Parathyroid adenoma (tissue), 2 donors: Measurements from ENCODE around the gene OARD1.

ENCODE experiments used
- H2AFZ ChIP-seq: fragments of 300-600 bp; sonication (generic); one replicate; pipeline ENCODE4 v1.7.0; 2017; ENCODE audit warnings: antibody characterized with exemption, mild to moderate bottlenecking
- H3K27ac ChIP-seq: fragments of 300-600 bp; sonication (generic); one replicate; pipeline ENCODE4 v1.7.0; 2017
- H3K27me3 ChIP-seq: fragments of 300-600 bp; sonication (generic); one replicate; pipeline ENCODE4 v1.7.0; 2017; ENCODE audit warnings: low read length; ENCODE audit not compliant: control insufficient read depth, insufficient read depth
- H3K36me3 ChIP-seq: fragments of 300-600 bp; sonication (generic); one replicate; pipeline ENCODE4 v1.7.0; 2017; ENCODE audit warnings: low read length; ENCODE audit not compliant: control insufficient read depth, insufficient read depth
- H3K4me1 ChIP-seq: fragments of 300-600 bp; sonication (generic); one replicate; pipeline ENCODE4 v1.7.0; 2017; ENCODE audit warnings: control low read depth
- H3K4me2 ChIP-seq: fragments of 300-600 bp; sonication (generic); one replicate; pipeline ENCODE4 v1.7.0; 2017; ENCODE audit warnings: low read length
- H3K4me3 ChIP-seq: fragments of 300-600 bp; sonication (generic); one replicate; pipeline ENCODE4 v1.7.0; 2017; ENCODE audit warnings: low read depth, low read length
- H3K79me2 ChIP-seq: fragments of 300-600 bp; sonication (generic); one replicate; pipeline ENCODE4 v1.7.0; 2017; ENCODE audit warnings: control low read depth
- H3K9ac ChIP-seq: fragments of 300-600 bp; sonication (generic); one replicate; pipeline ENCODE4 v1.7.0; 2017; ENCODE audit warnings: mild to moderate bottlenecking
- H3K9me3 ChIP-seq: fragments of 300-600 bp; sonication (generic); one replicate; pipeline ENCODE4 v1.7.0; 2017; ENCODE audit warnings: low read length; ENCODE audit not compliant: control insufficient read depth
- TF ChIP-seq, protein P1 (sequence below): fragments of 300-600 bp; sonication (generic); IDR thresholded peaks from one replicate; pipeline ENCODE4 v1.7.0; 2017; ENCODE audit warnings: antibody characterized with exemption, mild to moderate bottlenecking
- donor health status: primary hyperparathyroidism.

OARD1 gene

DNA sequence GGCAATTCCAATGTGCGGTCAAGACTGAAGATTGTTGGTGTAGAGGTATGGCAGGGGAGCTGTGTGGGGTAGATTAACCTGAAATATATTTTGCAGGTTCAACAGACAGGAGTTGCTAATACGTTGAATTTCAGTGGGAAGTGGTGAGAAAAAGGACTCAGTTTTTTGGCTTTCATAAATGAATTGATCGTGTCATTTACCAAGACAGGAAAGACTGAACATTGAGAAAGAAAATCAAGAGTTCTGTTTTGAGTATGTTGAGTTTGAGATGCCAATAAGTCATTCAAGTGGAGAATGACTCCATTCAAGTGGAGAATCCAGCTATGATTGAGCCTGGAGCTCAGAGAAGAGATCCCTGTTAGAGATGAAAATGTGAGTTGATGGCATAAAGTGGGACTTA, 31.7 kb upstream of the OARD1 start:
- Histone ChIP-seq H3K27me3 (no peaks in the 10 kb centered on the region), H3K4me1 (no peaks in the 10 kb centered on the region), H3K9me3 (no peaks in the 10 kb centered on the region), H3K27ac (no peak overlapping the region), H3K4me3 (no peak overlapping the region), H3K36me3 (no peaks in the 10 kb centered on the region), H3K9ac (no peak overlapping the region), H2AFZ (no peak overlapping the region), H3K79me2 (no peaks in the 10 kb centered on the region), H3K4me2 (no peak overlapping the region)
- TF ChIP-seq, protein P1, sequence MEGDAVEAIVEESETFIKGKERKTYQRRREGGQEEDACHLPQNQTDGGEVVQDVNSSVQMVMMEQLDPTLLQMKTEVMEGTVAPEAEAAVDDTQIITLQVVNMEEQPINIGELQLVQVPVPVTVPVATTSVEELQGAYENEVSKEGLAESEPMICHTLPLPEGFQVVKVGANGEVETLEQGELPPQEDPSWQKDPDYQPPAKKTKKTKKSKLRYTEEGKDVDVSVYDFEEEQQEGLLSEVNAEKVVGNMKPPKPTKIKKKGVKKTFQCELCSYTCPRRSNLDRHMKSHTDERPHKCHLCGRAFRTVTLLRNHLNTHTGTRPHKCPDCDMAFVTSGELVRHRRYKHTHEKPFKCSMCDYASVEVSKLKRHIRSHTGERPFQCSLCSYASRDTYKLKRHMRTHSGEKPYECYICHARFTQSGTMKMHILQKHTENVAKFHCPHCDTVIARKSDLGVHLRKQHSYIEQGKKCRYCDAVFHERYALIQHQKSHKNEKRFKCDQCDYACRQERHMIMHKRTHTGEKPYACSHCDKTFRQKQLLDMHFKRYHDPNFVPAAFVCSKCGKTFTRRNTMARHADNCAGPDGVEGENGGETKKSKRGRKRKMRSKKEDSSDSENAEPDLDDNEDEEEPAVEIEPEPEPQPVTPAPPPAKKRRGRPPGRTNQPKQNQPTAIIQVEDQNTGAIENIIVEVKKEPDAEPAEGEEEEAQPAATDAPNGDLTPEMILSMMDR, result no peak

DNA sequence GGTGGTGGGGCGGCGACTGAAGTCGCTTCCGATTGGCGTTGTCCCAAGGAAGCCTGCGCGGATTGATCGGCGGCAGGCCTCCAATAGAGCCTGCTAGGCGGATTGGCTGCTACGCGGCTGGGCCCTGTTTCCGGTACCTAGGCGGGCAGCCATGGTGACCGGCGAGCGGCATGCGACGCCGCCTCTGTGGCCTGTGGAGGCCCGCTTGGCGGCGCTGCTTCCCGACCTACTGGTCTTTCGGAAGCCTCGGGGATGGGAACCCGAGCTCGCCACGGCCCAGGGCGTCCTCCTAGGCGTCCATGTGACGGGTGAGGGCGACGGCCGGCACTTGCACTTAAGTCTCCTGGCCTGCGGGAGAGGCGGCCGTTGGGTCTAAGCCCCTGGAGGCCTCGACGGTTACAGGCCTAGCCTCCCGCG, 28.7 kb upstream of the OARD1 start:
- Histone ChIP-seq H3K27me3 (no peaks in the 10 kb centered on the region), H3K36me3 (no peaks in the 10 kb centered on the region), H3K4me1 (no peaks in the 10 kb centered on the region), H3K27ac (no peak overlapping the region), H3K4me3 (no peak overlapping the region), H3K79me2 (no peaks in the 10 kb centered on the region), H2AFZ (no peak overlapping the region), H3K9ac (no peak overlapping the region), H3K4me2 (no peak overlapping the region), H3K9me3 (no peaks in the 10 kb centered on the region)
- TF ChIP-seq, protein P1, result no peak

DNA sequence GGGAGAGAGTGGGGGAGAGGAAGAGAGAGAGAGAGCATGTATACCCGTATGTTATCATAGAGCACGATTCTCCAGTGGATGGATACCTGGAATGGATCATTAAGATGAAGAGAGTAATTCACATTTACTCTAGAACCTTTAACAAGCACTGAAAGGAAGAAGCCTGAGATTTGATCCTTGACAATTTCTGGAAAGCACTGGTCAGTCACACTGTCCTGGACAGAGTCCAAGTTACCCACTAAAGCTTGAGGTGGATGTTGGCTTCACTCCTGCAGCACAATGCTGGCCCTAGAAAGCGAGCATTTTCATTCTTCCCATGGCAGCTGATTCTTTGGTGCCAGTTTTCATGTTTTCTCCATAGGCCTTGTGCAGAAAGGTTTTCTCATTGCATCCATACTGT, 26.2 kb upstream of the OARD1 start:
- Histone ChIP-seq H3K9me3 (no peaks in the 10 kb centered on the region), H3K27ac (no peak overlapping the region), H3K79me2 (no peaks in the 10 kb centered on the region), H3K4me2 (no peak overlapping the region), H3K36me3 (no peaks in the 10 kb centered on the region), H3K4me3 (no peak overlapping the region), H3K27me3 (no peaks in the 10 kb centered on the region), H3K9ac (no peak overlapping the region), H2AFZ (no peak overlapping the region), H3K4me1 (no peaks in the 10 kb centered on the region)
- TF ChIP-seq, protein P1, result no peak

DNA sequence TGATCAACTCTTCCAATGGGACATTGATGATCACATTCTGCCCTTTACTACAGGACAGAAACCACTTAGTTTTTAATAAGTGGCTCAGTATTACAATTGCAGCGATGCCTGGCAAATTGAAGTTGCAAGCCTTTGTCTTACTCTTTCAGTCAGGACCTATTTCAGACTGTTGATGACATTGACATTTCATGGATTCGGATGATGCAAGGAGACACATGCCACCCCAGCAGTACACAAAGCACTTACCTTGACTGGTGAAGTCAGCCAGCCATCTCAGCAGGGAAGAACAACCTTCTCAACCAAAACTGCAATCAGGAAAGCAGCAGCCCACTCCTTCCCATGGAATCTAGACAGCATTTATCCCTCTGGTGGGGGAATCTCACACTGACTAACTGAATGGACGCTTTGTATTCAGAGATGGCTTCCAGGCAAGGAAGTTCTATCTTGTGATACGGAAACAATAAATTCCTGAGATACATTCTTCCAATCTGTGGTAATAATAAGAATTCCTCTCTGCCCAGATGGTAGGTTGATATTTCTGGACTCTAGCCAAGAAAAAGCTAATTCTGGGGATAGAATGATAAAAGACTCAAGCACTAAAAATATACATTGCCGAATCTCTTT, 25.4 kb upstream of the OARD1 start:
- Histone ChIP-seq H3K79me2 (no peaks in the 10 kb centered on the region), H3K27ac (no peak overlapping the region), H3K9ac (no peak overlapping the region), H3K27me3 (no peaks in the 10 kb centered on the region), H3K4me3 (no peak overlapping the region), H3K4me2 (no peak overlapping the region), H3K36me3 (no peaks in the 10 kb centered on the region), H2AFZ (no peak overlapping the region), H3K4me1 (no peaks in the 10 kb centered on the region), H3K9me3 (no peaks in the 10 kb centered on the region)
- TF ChIP-seq, protein P1, result no peak

DNA sequence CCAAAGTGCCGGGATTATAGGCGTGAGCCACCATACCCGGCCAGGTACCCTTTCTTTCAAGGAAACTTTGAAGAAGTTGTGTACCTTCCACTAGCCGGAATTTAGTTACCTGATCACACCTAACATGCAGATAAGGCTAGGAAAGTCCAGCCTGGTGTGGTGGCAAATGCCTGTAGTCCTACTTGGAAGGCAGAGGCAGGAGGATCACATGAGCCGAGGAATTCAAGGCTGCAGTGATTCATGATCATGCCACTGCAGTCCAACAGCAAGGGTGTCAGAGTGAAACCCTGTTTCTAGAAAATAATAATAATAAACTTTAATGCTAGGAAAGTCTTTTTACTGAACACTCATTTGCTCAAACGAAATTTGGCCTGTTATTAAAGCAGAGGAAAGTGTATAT, 21.6 kb upstream of the OARD1 start:
- Histone ChIP-seq H3K79me2 (no peaks in the 10 kb centered on the region), H3K4me1 (no peaks in the 10 kb centered on the region), H3K36me3 (no peaks in the 10 kb centered on the region), H3K4me2 (no peak overlapping the region), H3K27me3 (no peaks in the 10 kb centered on the region), H3K9ac (no peak overlapping the region), H3K9me3 (no peaks in the 10 kb centered on the region), H3K4me3 (no peak overlapping the region), H2AFZ (no peak overlapping the region), H3K27ac (no peak overlapping the region)
- TF ChIP-seq, protein P1, result no peak
